ENCODE data around the gene ACSS1. TPM values are rescaled to one million over a fixed set of nuclear protein-coding genes. Genes with fewer than 3 reads are reported as not detected.

Gene ACSS1
- total and polyA plus RNA-seq, 2 experiments from 2014 or later = 1.3 to 4.1 TPM

GRCh38 chr20:25100914-25101313 is 43.0 kb upstream of the ACSS1 start:
- ATAC-seq (no peak), DNase-seq (ENCODE audit: low spot score) (no peak)
- Mint-ChIP-seq H3K4me3 (no peak overlapping the region), H3K27ac (no peak overlapping the region), H3K9me3 (peaks cover 7% of the 10 kb centered on the region; the same call in 2 of the 3 replicates), H3K27me3 (ENCODE audit: insufficient read depth, low read depth, poor library complexity) (no peaks in the 10 kb centered on the region), H3K36me3 (ENCODE audit: low read depth) (no peaks in the 10 kb centered on the region), H3K4me1 (no peaks in the 10 kb centered on the region)
- Histone ChIP-seq H3K4me1 (ENCODE audit: insufficient read depth) (no peaks in the 10 kb centered on the region), H3K27me3 (ENCODE audit: insufficient read depth) (no peaks in the 10 kb centered on the region), H2AFZ (no peak overlapping the region), H3K4me3 (no peak overlapping the region), H4K20me1 (replicated peaks; ENCODE audit: insufficient read depth) (no peaks in the 10 kb centered on the region), H3K4me2 (no peak overlapping the region), H3K36me3 (ENCODE audit: insufficient read depth) (no peaks in the 10 kb centered on the region), H3K9me2 (ENCODE audit: insufficient read depth) (no peaks in the 10 kb centered on the region), H3K79me2 (replicated peaks; ENCODE audit: insufficient read depth) (no peaks in the 10 kb centered on the region), H3F3A (replicated peaks; ENCODE audit: low read depth) (no peaks in the 10 kb centered on the region), H3K27ac (ENCODE audit: low read depth) (no peak overlapping the region)
- TF ChIP-seq CTCF (conservative IDR thresholded peaks at IDR 0.05; ENCODE audit: low read depth in 2 of 2) (no peak), ZNF114 (CRISPR knock-in tag; IDR thresholded peaks at IDR 0.05) (no peak), JUNB (IDR thresholded peaks at IDR 0.05; ENCODE audit: unreplicated experiment) (no peak), CREB1 (CRISPR knock-in tag; IDR thresholded peaks at IDR 0.05; ENCODE audit: low read depth) (no peak), REST (IDR thresholded peaks at IDR 0.05; ENCODE audit: unreplicated experiment) (no peak), EZH2phosphoT487 (IDR thresholded peaks at IDR 0.05; ENCODE audit: unreplicated experiment) (no peak), EZH2 (IDR thresholded peaks at IDR 0.05; ENCODE audit: low read depth, unreplicated experiment) (no peak), STAT1 (IDR thresholded peaks at IDR 0.05; ENCODE audit: unreplicated experiment) (no peak), ZNF331 (CRISPR knock-in tag; IDR thresholded peaks at IDR 0.05; ENCODE audit: low read depth) (no peak), ZNF462 (CRISPR knock-in tag; IDR thresholded peaks at IDR 0.05) (no peak), NANOG (IDR thresholded peaks at IDR 0.05; ENCODE audit: borderline replicate concordance) (no peak), ETS1 (IDR thresholded peaks at IDR 0.05) (no peak), POLR2AphosphoS5 (IDR thresholded peaks at IDR 0.05; ENCODE audit: low read depth) (no peak)
